ENCODE results near the gene EARS2. TPM values are rescaled to one million over a fixed set of nuclear protein-coding genes. Genes with fewer than 3 reads are reported as not detected.
"Not testable (repeated sequence)": the region's sequence is repeated elsewhere in the genome, so short reads cannot be mapped to it uniquely, and the experiment has no call there.

Gene EARS2
- total RNA-seq, 1 donor from 2014 or later: 15.3 TPM

- H3K4me3 ChIP-seq: no peak overlapping the region
- no peaks in the 10 kb centered on the region for H3K36me3 ChIP-seq
- TF ChIP-seq CTCF (IDR thresholded peaks at IDR 0.05): no peak
- H3K27me3 ChIP-seq: no peaks in the 10 kb centered on the region
- no peak for DNase-seq
- H3K9me3 ChIP-seq: no peaks in the 10 kb centered on the region
- peaks cover 20% of the 10 kb centered on the region for H3K4me1 ChIP-seq
- ATAC-seq: no peak
- intact Hi-C loops (cut with DNase I): no loop called here
- no peak overlapping the region for H3K27ac ChIP-seq
These were observed 45.4 kb downstream of the EARS2 start for GRCh38 chr16:23511731-23512130.

GRCh38 chr16:23510915-23511270 lies 46.3 kb downstream of the EARS2 start:
- DNase-seq; H3K9me3 ChIP-seq; H3K36me3 ChIP-seq; H3K27ac ChIP-seq; intact Hi-C loops (cut with DNase I); H3K27me3 ChIP-seq; ATAC-seq: not testable (repeated sequence)
- H3K4me1 ChIP-seq: peaks cover 24% of the 10 kb centered on the region
- peak overlapping the region; percentile 83 for H3K4me3 ChIP-seq

- peak; percentile 96 for ATAC-seq
- intact Hi-C loops (cut with DNase I): no loop called here
- no peak for TF ChIP-seq CTCF (IDR thresholded peaks at IDR 0.05)
These were observed 46.8 kb downstream of the EARS2 start, which contains the start of gene GGA2 for GRCh38 chr16:23510164-23510914. TSS of gene GGA2 (minus strand) at chr16:23510494. CDS start at chr16:23510411, 83 bp downstream.

GRCh38 chr16:23509782-23510163 lies 47.4 kb downstream of the EARS2 start:
- peaks cover 29% of the 10 kb centered on the region for H3K4me1 ChIP-seq
- intact Hi-C loops (cut with DNase I): no loop called here
- peak overlapping the region; percentile 83 for H3K4me3 ChIP-seq
- no peaks in the 10 kb centered on the region for H3K36me3 ChIP-seq
- no peaks in the 10 kb centered on the region for H3K27me3 ChIP-seq
- H3K27ac ChIP-seq: peak overlapping the region; percentile 87
- no peaks in the 10 kb centered on the region for H3K9me3 ChIP-seq
- DNase-seq (no peak), ATAC-seq (peak; percentile 45)
- no peak for TF ChIP-seq CTCF (IDR thresholded peaks at IDR 0.05)

More at GRCh38 chr16:23510164-23510914, 46.8 kb downstream of the EARS2 start, which contains the start of gene GGA2:
- Histone ChIP-seq H3K4me1 (peaks cover 24% of the 10 kb centered on the region), H3K4me3 (peak within 1 kb of the TSS; percentile 83), H3K36me3 (no peaks in the 10 kb centered on the region), H3K9me3 (no peaks in the 10 kb centered on the region), H3K27ac (peak within 1 kb of the TSS; percentile 87), H3K27me3 (no peaks in the 10 kb centered on the region)
- peak; percentile 92 for DNase-seq

- Histone ChIP-seq H3K27me3 (no peaks in the 10 kb centered on the region), H3K9me3 (no peaks in the 10 kb centered on the region), H3K4me1 (peaks cover 33% of the 10 kb centered on the region), H3K4me3 (peak overlapping the region; percentile 83), H3K27ac (peak overlapping the region; percentile 87), H3K36me3 (no peaks in the 10 kb centered on the region)
- ATAC-seq (no peak), DNase-seq (no peak)
- intact Hi-C loops (cut with DNase I): no loop called here
- TF ChIP-seq CTCF (IDR thresholded peaks at IDR 0.05): no peak
These were observed 47.8 kb downstream of the EARS2 start for GRCh38 chr16:23509441-23509754.

GRCh38 chr16:23508589-23509440 lies 48.3 kb downstream of the EARS2 start:
- Histone ChIP-seq H3K27ac (peak overlapping the region; percentile 51), H3K36me3 (no peaks in the 10 kb centered on the region), H3K4me1 (peaks cover 38% of the 10 kb centered on the region), H3K27me3 (no peaks in the 10 kb centered on the region), H3K9me3 (no peaks in the 10 kb centered on the region), H3K4me3 (peak overlapping the region; percentile 83)
- no peak for TF ChIP-seq CTCF (IDR thresholded peaks at IDR 0.05)
- intact Hi-C loops (cut with DNase I): no loop called here
- ATAC-seq (no peak), DNase-seq (no peak)

Data from upper lobe of right lung (tissue), 1 donor.